Measurements from ENCODE around the gene COL4A2. TPM values are rescaled to one million over a fixed set of nuclear protein-coding genes. Genes with fewer than 3 reads are reported as not detected.
A peak's percentile ranks its signal among the peaks of the same experiment; 100 is the strongest.

Gene COL4A2
- total RNA-seq, 4 donors from 2014 or later, result 75.1 to 322 (median 115) TPM

DNA sequence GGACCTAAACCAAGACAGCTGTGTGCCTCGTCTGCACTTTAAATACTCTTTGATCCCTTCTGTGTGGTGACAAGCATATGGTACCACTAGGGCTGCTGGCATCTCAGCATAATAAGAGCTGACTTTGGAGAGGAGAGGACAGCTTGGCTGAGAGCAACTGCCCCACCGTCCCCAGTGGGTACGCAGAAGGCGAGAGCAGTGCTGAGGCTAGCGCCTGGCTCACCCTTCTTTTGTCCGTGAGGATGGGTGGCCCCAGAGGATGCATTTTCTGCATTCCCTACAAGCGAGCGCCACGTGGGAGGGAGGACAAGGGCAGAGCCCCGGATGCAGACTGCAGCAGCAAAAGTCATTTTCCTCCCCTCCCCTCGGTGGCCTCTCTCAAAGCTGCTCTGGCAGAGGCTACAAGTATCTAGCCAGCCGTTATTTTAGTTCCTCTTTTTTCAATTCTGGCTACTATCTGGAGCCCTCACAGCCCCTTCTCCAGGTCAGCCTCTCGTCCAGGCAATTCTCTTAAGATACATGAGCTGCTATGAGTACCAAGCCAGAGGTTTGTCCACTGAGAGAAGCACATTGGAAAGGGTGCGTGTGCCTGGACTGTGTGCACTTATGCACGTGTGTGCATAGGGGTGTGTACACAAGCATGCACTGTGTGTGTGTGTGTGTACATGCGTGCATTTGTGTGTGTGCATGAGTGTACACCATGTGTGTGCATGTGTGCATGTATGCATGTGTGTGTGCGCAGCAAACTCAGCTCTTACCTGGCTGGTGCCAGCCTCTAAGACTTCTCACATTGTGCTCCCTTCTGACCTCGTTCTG is 203.1 kb downstream of the COL4A2 start:
- peak overlapping the region in 2 of 4 donors; percentile 89 to 91 for H3K27ac ChIP-seq
- H3K27me3 ChIP-seq, result no peaks in the 10 kb centered on the region
- in situ Hi-C loops (cut with MboI; ENCODE audit: low pct_ligation_motif_present in 1 of 4, low pct_unique_long_range_greater_than_20kb in 1 of 4, low sequenced_read_pairs in 3 of 4), result no loop called here
- H3K4me3 ChIP-seq, result no peak overlapping the region
- intact Hi-C loops (cut with DNase I; ENCODE audit: low total_unique reads), result no loop called here
- H3K4me1 ChIP-seq, result peaks cover 11 to 47% (median 21%) of the 10 kb centered on the region in 4 donors
- TF ChIP-seq EP300 (IDR thresholded peaks at IDR 0.05; ENCODE audit: low read depth), result no peak
- no peak for TF ChIP-seq POLR2AphosphoS5 (IDR thresholded peaks at IDR 0.05)
- TF ChIP-seq POLR2A (IDR thresholded peaks at IDR 0.05), result no peak
- no peak for TF ChIP-seq CTCF (IDR thresholded peaks at IDR 0.05)
- WGBS, 2 donors (ENCODE audit: low coverage in 1 of 2), result 58% methylated on average over 18 of the region's 18 CpGs; no CpG with 5 or more reads in 1 of the 2 donors
- H3K36me3 ChIP-seq, result peaks cover 0 to 5% (median 0%) of the 10 kb centered on the region in 4 donors
- H3K9me3 ChIP-seq, result no peaks in the 10 kb centered on the region
- no peak for DNase-seq

- intact Hi-C loops (cut with DNase I; ENCODE audit: low total_unique reads), result no loop called here
- no peak for DNase-seq
- H3K27ac ChIP-seq, result no peak overlapping the region
- peaks cover 0 to 5% (median 0%) of the 10 kb centered on the region in 4 donors for H3K36me3 ChIP-seq
- no peak for TF ChIP-seq POLR2A (IDR thresholded peaks at IDR 0.05)
- no peak overlapping the region for H3K4me3 ChIP-seq
- 83 to 94% methylated on average over 3 to 31 of the region's 31 CpGs for WGBS, 2 donors (ENCODE audit: low coverage in 1 of 2)
- peaks cover 7 to 34% (median 14%) of the 10 kb centered on the region in 4 donors for H3K4me1 ChIP-seq
- H3K9me3 ChIP-seq, result no peaks in the 10 kb centered on the region
- in situ Hi-C loops (cut with MboI; ENCODE audit: low pct_ligation_motif_present in 1 of 4, low pct_unique_long_range_greater_than_20kb in 1 of 4, low sequenced_read_pairs in 3 of 4), result no loop called here
- H3K27me3 ChIP-seq, result no peaks in the 10 kb centered on the region
Measured at GRCh38 chr13:110511509-110512181, 204.6 kb downstream of the COL4A2 start.

- H3K27ac ChIP-seq, result no peak overlapping the region
- H3K4me3 ChIP-seq, result no peak overlapping the region
- H3K9me3 ChIP-seq, result no peaks in the 10 kb centered on the region
- WGBS, 2 donors (ENCODE audit: low coverage in 1 of 2), result 88% methylated on average over 17 of the region's 17 CpGs; no CpG with 5 or more reads in 1 of the 2 donors
- H3K27me3 ChIP-seq, result no peaks in the 10 kb centered on the region
- peaks cover 3 to 30% (median 10%) of the 10 kb centered on the region in 4 donors for H3K4me1 ChIP-seq
- TF ChIP-seq CTCF (IDR thresholded peaks at IDR 0.05) (no peak), POLR2AphosphoS5 (IDR thresholded peaks at IDR 0.05) (no peak), EP300 (IDR thresholded peaks at IDR 0.05; ENCODE audit: low read depth) (no peak)
- in situ Hi-C loops (cut with MboI; ENCODE audit: low pct_ligation_motif_present in 1 of 4, low pct_unique_long_range_greater_than_20kb in 1 of 4, low sequenced_read_pairs in 3 of 4) (no loop called here), intact Hi-C loops (cut with DNase I; ENCODE audit: low total_unique reads) (no loop called here)
- H3K36me3 ChIP-seq, result peaks cover 0 to 5% (median 0%) of the 10 kb centered on the region in 4 donors
- no peak for DNase-seq
Measured at GRCh38 chr13:110512198-110512740, 205.2 kb downstream of the COL4A2 start.

DNA sequence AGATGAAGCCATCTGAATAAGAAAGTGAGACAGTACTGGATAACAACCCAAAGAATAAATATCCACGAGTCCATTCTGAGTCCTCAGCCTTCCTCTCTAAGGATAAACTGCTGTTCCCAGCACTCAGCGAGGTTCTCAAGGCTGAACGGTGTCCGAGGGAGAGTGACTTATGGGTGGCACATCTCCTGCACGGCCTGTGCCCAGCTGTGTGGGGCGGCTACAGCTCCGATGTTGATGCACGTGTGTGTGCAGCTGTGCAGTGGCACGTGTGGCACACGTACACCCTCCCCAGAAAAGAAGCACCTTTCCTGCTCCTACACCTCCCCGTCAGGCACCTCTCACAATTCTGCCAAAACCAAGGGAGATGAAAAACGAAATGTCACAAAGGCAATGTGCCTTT is 209.4 kb downstream of the COL4A2 start:
- intact Hi-C loops (cut with DNase I; ENCODE audit: low total_unique reads) (no loop called here), in situ Hi-C loops (cut with MboI; ENCODE audit: low pct_ligation_motif_present in 1 of 4, low pct_unique_long_range_greater_than_20kb in 1 of 4, low sequenced_read_pairs in 3 of 4) (no loop called here)
- peaks cover 21 to 45% (median 29%) of the 10 kb centered on the region in 4 donors for H3K4me1 ChIP-seq
- no peaks in the 10 kb centered on the region for H3K9me3 ChIP-seq
- H3K27me3 ChIP-seq, result no peaks in the 10 kb centered on the region
- H3K36me3 ChIP-seq, result peaks cover 0 to 5% (median 0%) of the 10 kb centered on the region in 4 donors
- TF ChIP-seq CTCF (IDR thresholded peaks at IDR 0.05), result no peak
- TF ChIP-seq EP300 (IDR thresholded peaks at IDR 0.05; ENCODE audit: low read depth), result no peak
- no peak for TF ChIP-seq POLR2AphosphoS5 (IDR thresholded peaks at IDR 0.05)
- no peak for TF ChIP-seq POLR2A (IDR thresholded peaks at IDR 0.05)
- no peak for DNase-seq
- WGBS, 2 donors (ENCODE audit: low coverage in 1 of 2), result 82 to 91% methylated on average over 4 to 12 of the region's 12 CpGs
- H3K27ac ChIP-seq, result no peak overlapping the region
- H3K4me3 ChIP-seq, result no peak overlapping the region

Data from transverse colon (tissue), 4 donors.